IMR-90 (cell line): ENCODE data around the gene GCNA. TPM values are rescaled to one million over a fixed set of nuclear protein-coding genes. Genes with fewer than 3 reads are reported as not detected.

Experiments used
- ATAC-seq: fragments of 200-7000 bp; cut with Tn5 transposase; 2 replicates; pipeline ENCODE4 v1.9.1; 2020; ENCODE audit warnings: low read depth, mild to moderate bottlenecking, moderate library complexity
- BruUV-seq: library from RNA; stranded (reverse); fragments of 400-500 nt; replicated peaks from 2 replicates; lab custom pipeline; 2021; lab: Mats Ljungman, UMichigan
- CTCF ChIA-PET: fragments of 300-600 bp; formaldehyde crosslinking; extraction: SDS; loops from one replicate; lab custom pipeline; 2021; ENCODE audit warnings: antibody characterized with exemption; lab: Yijun Ruan, JAX
- POLR2A ChIA-PET: fragments of 300-600 bp; sonication (Branson Sonifier 250); formaldehyde crosslinking; loops from one replicate; lab custom pipeline; 2022; ENCODE audit warnings: antibody characterized with exemption; ENCODE audit not compliant: unreplicated experiment; lab: Charles Lee
- DNase-seq: peaks from one replicate; pipeline ENCODE4 v3.0.0; 2013
- H2AFZ ChIP-seq: replicated peaks from 2 replicates; pipeline ENCODE3; 2013; ENCODE audit warnings: low read length, mild to moderate bottlenecking; ENCODE audit not compliant: poor library complexity
- H2AK5ac ChIP-seq: 2 replicates; pipeline ENCODE4 v1.6.1; 2013; ENCODE audit warnings: low read depth, low read length, inconsistent platforms
- H2AK9ac ChIP-seq: replicated peaks from 2 replicates; pipeline ENCODE3; 2013; ENCODE audit warnings: mild to moderate bottlenecking, low read depth, low read length, moderate library complexity; ENCODE audit not compliant: poor library complexity
- H2BK120ac ChIP-seq: 2 replicates; pipeline ENCODE4 v1.6.1; 2013; ENCODE audit warnings: low read depth, low read length, inconsistent platforms
- H2BK15ac ChIP-seq: 3 replicates; pipeline ENCODE4 v1.6.1; 2013; ENCODE audit warnings: low read depth, low read length, inconsistent platforms
- H2BK20ac ChIP-seq: 2 replicates; pipeline ENCODE4 v1.6.1; 2013; ENCODE audit warnings: low read depth, mild to moderate bottlenecking, inconsistent platforms, low read length, moderate library complexity
- H2BK5ac ChIP-seq: 2 replicates; pipeline ENCODE4 v1.6.1; 2013; ENCODE audit warnings: mild to moderate bottlenecking, low read depth, low read length, inconsistent platforms; ENCODE audit not compliant: poor library complexity, severe bottlenecking
- H3K14ac ChIP-seq: replicated peaks from 2 replicates; pipeline ENCODE4 v1.6.1; 2013; ENCODE audit warnings: low read depth, low read length, inconsistent platforms
- H3K18ac ChIP-seq: 2 replicates; pipeline ENCODE4 v1.6.1; 2013; ENCODE audit warnings: low read depth, low read length, control low read depth
- H3K23ac ChIP-seq: 2 replicates; pipeline ENCODE4 v1.6.1; 2013; ENCODE audit warnings: low read depth, low read length, inconsistent platforms
- H3K27ac ChIP-seq: 2 replicates; pipeline ENCODE4 v1.5.1; 2013; ENCODE audit warnings: mild to moderate bottlenecking, control low read depth, low read length; ENCODE audit not compliant: insufficient read depth
- H3K27me3 ChIP-seq: 2 replicates; pipeline ENCODE4 v1.6.1; 2013; ENCODE audit warnings: low read length; ENCODE audit not compliant: control insufficient read depth, insufficient read depth
- H3K36me3 ChIP-seq: 2 replicates; pipeline ENCODE4 v1.6.1; 2013; ENCODE audit warnings: low read length, mixed read lengths; ENCODE audit not compliant: control insufficient read depth, insufficient read depth
- H3K4ac ChIP-seq: 2 replicates; pipeline ENCODE4 v1.6.1; 2013; ENCODE audit warnings: low read depth, low read length, inconsistent platforms
- H3K4me1 ChIP-seq: 2 replicates; pipeline ENCODE4 v1.6.1; 2013; ENCODE audit warnings: low read length, mixed read lengths; ENCODE audit not compliant: control insufficient read depth, insufficient read depth
- H3K4me2 ChIP-seq: 2 replicates; pipeline ENCODE4 v1.6.1; 2013; ENCODE audit warnings: low read depth, mild to moderate bottlenecking, control low read depth, low read length, moderate library complexity
- H3K4me3 ChIP-seq: 2 replicates; pipeline ENCODE4 v1.5.1; 2013; ENCODE audit warnings: low read depth, mild to moderate bottlenecking, control low read depth, low read length, moderate library complexity; ENCODE audit not compliant: insufficient read depth
- H3K56ac ChIP-seq: 2 replicates; pipeline ENCODE4 v1.6.1; 2013; ENCODE audit warnings: low read length, inconsistent platforms; ENCODE audit not compliant: insufficient read depth; ENCODE audit errors: extremely low read depth
- H3K79me1 ChIP-seq, 2 experiments: 2 replicates each; pipeline ENCODE4 v1.6.1; 2013; ENCODE audit warnings: low read length in 2 of 2, inconsistent platforms in 1 of 2, low read depth in 1 of 2
- H3K9ac ChIP-seq: 2 replicates; pipeline ENCODE4 v1.6.1; 2013; ENCODE audit warnings: low read depth, low read length, control low read depth
- H3K9me1 ChIP-seq: 2 replicates; pipeline ENCODE4 v1.6.1; 2013; ENCODE audit warnings: low read length, inconsistent platforms; ENCODE audit not compliant: insufficient read depth
- H3K9me3 ChIP-seq: 2 replicates; pipeline ENCODE4 v1.6.1; 2013; ENCODE audit warnings: low read length; ENCODE audit not compliant: control insufficient read depth, insufficient read depth
- H4K20me1 ChIP-seq: 2 replicates; pipeline ENCODE4 v1.6.1; 2013; ENCODE audit warnings: low read length, inconsistent platforms; ENCODE audit not compliant: insufficient read depth
- H4K5ac ChIP-seq: 2 replicates; pipeline ENCODE4 v1.6.1; 2013; ENCODE audit warnings: mild to moderate bottlenecking, low read depth, low read length, control low read depth
- H4K8ac ChIP-seq, 2 experiments: 2 replicates each; pipeline ENCODE4 v1.6.1; 2013; ENCODE audit warnings: low read depth in 2 of 2, low read length in 2 of 2, control low read depth in 1 of 2, inconsistent platforms in 1 of 2
- H4K91ac ChIP-seq: 2 replicates; pipeline ENCODE4 v1.6.1; 2013; ENCODE audit warnings: low read depth, low read length, inconsistent platforms; ENCODE audit not compliant: insufficient read depth
- BHLHE40 ChIP-seq: fragments of 150-350 bp; IDR thresholded peaks from 2 replicates; pipeline ENCODE4 v1.6.1; 2016; ENCODE audit warnings: mild to moderate bottlenecking, low read depth, low read length
- CEBPB ChIP-seq: IDR thresholded peaks from 2 replicates; pipeline ENCODE4 v1.6.1; 2012; ENCODE audit warnings: low read depth, low read length, improper control_type of control experiment
- CHD1 ChIP-seq: IDR thresholded peaks from 2 replicates; pipeline ENCODE4 v1.6.1; 2012; ENCODE audit warnings: low read depth, low read length, improper control_type of control experiment
- CTCF ChIP-seq: conservative IDR thresholded peaks from 2 replicates; pipeline ENCODE4 v1.5.1; 2012; ENCODE audit warnings: mild to moderate bottlenecking, low read depth, low read length, improper control_type of control experiment
- FOS ChIP-seq: fragments of 150-350 bp; IDR thresholded peaks from 2 replicates; pipeline ENCODE4 v1.6.1; 2016; ENCODE audit warnings: low read depth, low read length
- MAFK ChIP-seq: IDR thresholded peaks from 2 replicates; pipeline ENCODE4 v1.6.1; 2012; ENCODE audit warnings: low read depth, low read length, improper control_type of control experiment
- NFE2L2 ChIP-seq: fragments of 150-350 bp; IDR thresholded peaks from 2 replicates; pipeline ENCODE4 v1.6.1; 2016; ENCODE audit warnings: low read depth, mild to moderate bottlenecking, low read length
- POLR2A ChIP-seq: IDR thresholded peaks from 2 replicates; pipeline ENCODE4 v1.6.1; 2012; ENCODE audit warnings: mild to moderate bottlenecking, low read depth, low read length
- RAD21 ChIP-seq: IDR thresholded peaks from 2 replicates; pipeline ENCODE4 v1.6.1; 2012; ENCODE audit warnings: low read length, improper control_type of control experiment
- RCOR1 ChIP-seq: IDR thresholded peaks from 2 replicates; pipeline ENCODE4 v1.6.1; 2012; ENCODE audit warnings: mild to moderate bottlenecking, low read length, improper control_type of control experiment; ENCODE audit not compliant: insufficient replicate concordance
- RFX5 ChIP-seq: IDR thresholded peaks from 2 replicates; pipeline ENCODE4 v1.8.0; 2012; ENCODE audit warnings: low read depth, mild to moderate bottlenecking, low read length, moderate library complexity
- SMC3 ChIP-seq: fragments of 150-350 bp; IDR thresholded peaks from 2 replicates; pipeline ENCODE4 v1.6.1; 2016; ENCODE audit warnings: low read depth, mild to moderate bottlenecking, antibody characterized with exemption, low read length, moderate library complexity
- USF2 ChIP-seq: fragments of 150-350 bp; IDR thresholded peaks from 2 replicates; pipeline ENCODE4 v1.6.1; 2017; ENCODE audit warnings: mild to moderate bottlenecking, antibody characterized with exemption, low read length, low read depth
- WGBS, 2 experiments: methylation state at CpG; one replicate each; pipeline versions ENCODE4 v1.1.5 to v1.1.7; 2013; ENCODE audit warnings: missing lambda C conversion rate in 2 of 2; ENCODE audit not compliant: insufficient read length in 1 of 2; ENCODE audit errors: extremely low coverage in 2 of 2; 5-methylcytosine and 5-hydroxymethylcytosine counted together
- dilution Hi-C: fragments of 300-500 bp; cut with HindIII; formaldehyde crosslinking; loops from one replicate; pipeline ENCODE4 v1.14.3; 2018; ENCODE audit warnings: low sequenced_read_pairs; ENCODE audit not compliant: unreplicated experiment
- in situ Hi-C: fragments of 300-500 bp; cut with MboI; formaldehyde crosslinking; loops from 3 replicates; pipeline ENCODE4 v1.14.3; 2019; ENCODE audit warnings: low sequenced_read_pairs, inconsistent platforms, mixed read lengths
- intact Hi-C: fragments of 100-400 bp; cut with micrococcal nuclease; formaldehyde crosslinking; loops from 2 replicates; pipeline ENCODE4 v1.10.0; 2022
- polyA plus RNA-seq, 3 experiments: library from polyadenylated mRNA; depleted of rRNA; stranded (reverse); fragments of >200 nt; gene quantifications; 2 replicates each; pipeline ENCODE4 v1.2.3, GENCODE V29; 2012; ENCODE audit warnings: low replicate concordance in 1 of 3
- total RNA-seq: library from RNA; depleted of rRNA; stranded (reverse); fragments of >200 nt; gene quantifications from 2 replicates; pipeline ENCODE4 v1.2.3, GENCODE V29; 2012
- TF ChIP-seq, protein P1 (sequence below): fragments of 150-350 bp; IDR thresholded peaks from 2 replicates; pipeline ENCODE4 v1.6.1; 2016; ENCODE audit warnings: low read depth, mild to moderate bottlenecking, low read length, moderate library complexity, borderline replicate concordance

GCNA gene
- total and polyA plus RNA-seq, 2 of the 4 experiments (the other 2 are of a cell fraction): 0.90 to 1.3 TPM

GRCh38 chrX:71634366-71634765 lies 56.1 kb downstream of the GCNA start:
- H2AK5ac ChIP-seq: no peak overlapping the region
- no peak overlapping the region for H3K27ac ChIP-seq
- no peak overlapping the region for H2AK9ac ChIP-seq
- no peaks in the 10 kb centered on the region for H3K4me1 ChIP-seq
- no peak overlapping the region for H3K23ac ChIP-seq
- H2BK120ac ChIP-seq: no peak overlapping the region
- no peak for ATAC-seq
- no peak overlapping the region for H4K5ac ChIP-seq
- H3K18ac ChIP-seq: no peak overlapping the region
- ChIA-PET CTCF (no interaction called here), POLR2A (no interaction called here)
- H3K9ac ChIP-seq: no peak overlapping the region
- no peaks in the 10 kb centered on the region for H4K20me1 ChIP-seq
- no peaks in the 10 kb centered on the region for H3K79me1 ChIP-seq
- H2BK20ac ChIP-seq: no peak overlapping the region
- no peak overlapping the region for H2BK5ac ChIP-seq
- H2AFZ ChIP-seq: no peak overlapping the region
- H3K56ac ChIP-seq: no peak overlapping the region
- dilution Hi-C loops: no loop called here
- no peak overlapping the region for H3K14ac ChIP-seq
- intact Hi-C loops: no loop called here
- H3K4me2 ChIP-seq: no peak overlapping the region
- no peak for DNase-seq
- TF ChIP-seq, protein P1, sequence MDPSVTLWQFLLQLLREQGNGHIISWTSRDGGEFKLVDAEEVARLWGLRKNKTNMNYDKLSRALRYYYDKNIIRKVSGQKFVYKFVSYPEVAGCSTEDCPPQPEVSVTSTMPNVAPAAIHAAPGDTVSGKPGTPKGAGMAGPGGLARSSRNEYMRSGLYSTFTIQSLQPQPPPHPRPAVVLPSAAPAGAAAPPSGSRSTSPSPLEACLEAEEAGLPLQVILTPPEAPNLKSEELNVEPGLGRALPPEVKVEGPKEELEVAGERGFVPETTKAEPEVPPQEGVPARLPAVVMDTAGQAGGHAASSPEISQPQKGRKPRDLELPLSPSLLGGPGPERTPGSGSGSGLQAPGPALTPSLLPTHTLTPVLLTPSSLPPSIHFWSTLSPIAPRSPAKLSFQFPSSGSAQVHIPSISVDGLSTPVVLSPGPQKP: no peak
- TF ChIP-seq NFE2L2 (no peak), CEBPB (no peak), POLR2A (no peak), MAFK (no peak), RAD21 (no peak), CTCF (no peak), CHD1 (no peak), USF2 (no peak), RCOR1 (no peak), SMC3 (no peak), BHLHE40 (no peak), RFX5 (no peak), FOS (no peak)
- H3K4me3 ChIP-seq: no peak overlapping the region
- no peaks in the 10 kb centered on the region for H3K9me1 ChIP-seq
- H4K91ac ChIP-seq: no peak overlapping the region
- no peak overlapping the region for H3K4ac ChIP-seq
- in situ Hi-C loops: loop anchor here (25.0 kb wide), 1 partner anchor 872 kb away; no protein-coding TSS in a partner anchor
- no CpG with 5 or more reads among the region's 6 CpGs for whole genome bisulfite sequencing, 2 experiments
- BruUV-seq: no TSS peak
- peaks cover 2% of the 10 kb centered on the region; the same call in 1 of the 2 replicates for H3K27me3 ChIP-seq
- H3K36me3 ChIP-seq: no peaks in the 10 kb centered on the region
- no peak overlapping the region for H4K8ac ChIP-seq
- no peaks in the 10 kb centered on the region for H3K9me3 ChIP-seq
- H2BK15ac ChIP-seq: no peak overlapping the region
